Measurements from ENCODE around the gene ASB2. TPM values are rescaled to one million over a fixed set of nuclear protein-coding genes. Genes with fewer than 3 reads are reported as not detected.

ASB2 gene
- total RNA-seq, 4 donors from 2014 or later, result 0.79 to 2.5 (median 0.95) TPM

DNA sequence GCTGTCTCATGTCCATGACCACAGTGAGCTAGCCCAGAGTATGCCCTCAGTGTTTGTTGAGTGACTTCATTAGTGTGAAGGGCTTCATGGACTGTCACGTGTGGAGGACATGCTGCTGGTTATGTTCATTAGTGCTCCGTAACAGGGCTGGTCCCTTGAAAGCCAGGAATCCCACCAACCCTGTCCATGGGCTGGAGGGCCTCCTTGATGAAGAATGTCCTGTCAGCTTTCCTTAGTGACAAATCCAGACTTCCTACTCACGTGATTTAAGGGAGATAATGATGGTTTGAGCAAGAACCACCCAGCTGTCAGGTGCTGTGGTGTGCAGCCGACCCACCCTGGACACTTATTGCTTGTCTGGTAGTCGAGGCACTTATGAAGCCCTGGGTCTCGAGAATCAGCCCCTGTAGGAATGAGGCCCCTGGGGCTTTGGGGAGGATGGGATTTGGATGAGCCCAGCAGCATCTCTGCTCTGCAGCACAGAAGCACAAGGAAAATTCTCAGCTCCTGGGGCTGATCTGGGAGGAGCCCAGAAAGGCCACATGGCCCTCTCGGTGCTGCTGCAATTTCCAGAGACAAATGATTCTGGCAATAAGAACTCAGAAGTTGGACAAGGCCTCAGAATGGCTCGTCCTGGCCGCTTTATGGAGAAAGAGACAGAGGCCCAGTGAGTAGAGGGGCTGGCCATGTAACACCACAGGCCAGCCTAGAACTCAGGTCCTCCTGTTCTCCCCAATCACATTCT, 86.5 kb downstream of the ASB2 start:
- DNase-seq (ENCODE audit: low spot score in 2 of 2), result no peak
- no peak overlapping the region for H3K4me3 ChIP-seq
- H3K9me3 ChIP-seq, result no peaks in the 10 kb centered on the region
- H3K27me3 ChIP-seq, result peaks cover 21% of the 10 kb centered on the region
- 65% methylated on average over 4 of the region's 9 CpGs for WGBS
- no peak overlapping the region for H3K27ac ChIP-seq
- no peaks in the 10 kb centered on the region for H3K36me3 ChIP-seq
- TF ChIP-seq EP300 (IDR thresholded peaks at IDR 0.05) (no peak), POLR2AphosphoS5 (IDR thresholded peaks at IDR 0.05) (no peak), POLR2A (IDR thresholded peaks at IDR 0.05) (no peak)
- TF ChIP-seq, protein P1, sequence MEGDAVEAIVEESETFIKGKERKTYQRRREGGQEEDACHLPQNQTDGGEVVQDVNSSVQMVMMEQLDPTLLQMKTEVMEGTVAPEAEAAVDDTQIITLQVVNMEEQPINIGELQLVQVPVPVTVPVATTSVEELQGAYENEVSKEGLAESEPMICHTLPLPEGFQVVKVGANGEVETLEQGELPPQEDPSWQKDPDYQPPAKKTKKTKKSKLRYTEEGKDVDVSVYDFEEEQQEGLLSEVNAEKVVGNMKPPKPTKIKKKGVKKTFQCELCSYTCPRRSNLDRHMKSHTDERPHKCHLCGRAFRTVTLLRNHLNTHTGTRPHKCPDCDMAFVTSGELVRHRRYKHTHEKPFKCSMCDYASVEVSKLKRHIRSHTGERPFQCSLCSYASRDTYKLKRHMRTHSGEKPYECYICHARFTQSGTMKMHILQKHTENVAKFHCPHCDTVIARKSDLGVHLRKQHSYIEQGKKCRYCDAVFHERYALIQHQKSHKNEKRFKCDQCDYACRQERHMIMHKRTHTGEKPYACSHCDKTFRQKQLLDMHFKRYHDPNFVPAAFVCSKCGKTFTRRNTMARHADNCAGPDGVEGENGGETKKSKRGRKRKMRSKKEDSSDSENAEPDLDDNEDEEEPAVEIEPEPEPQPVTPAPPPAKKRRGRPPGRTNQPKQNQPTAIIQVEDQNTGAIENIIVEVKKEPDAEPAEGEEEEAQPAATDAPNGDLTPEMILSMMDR (IDR thresholded peaks at IDR 0.05), result no peak
- peaks cover 7% of the 10 kb centered on the region for H3K4me1 ChIP-seq

DNA sequence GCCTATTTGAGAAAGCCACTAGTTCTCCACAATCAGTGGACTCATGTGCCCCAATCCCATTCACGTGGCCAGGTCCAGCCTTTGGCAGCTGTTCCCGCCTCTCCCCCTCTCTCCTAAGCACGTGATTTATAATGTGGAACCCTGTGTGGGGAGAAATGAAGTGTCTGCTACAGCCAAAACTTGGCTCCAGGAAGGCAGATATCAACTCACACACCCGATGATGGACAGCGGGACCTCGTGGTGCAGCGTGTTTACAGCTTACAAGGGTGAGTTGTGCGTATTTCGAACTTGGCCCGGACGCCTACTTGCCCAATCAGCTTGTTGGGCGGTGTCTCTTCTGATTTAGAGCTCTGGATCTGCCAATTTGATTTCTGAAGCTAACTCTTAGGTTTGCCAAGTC, 87.4 kb downstream of the ASB2 start:
- Histone ChIP-seq H3K36me3 (no peaks in the 10 kb centered on the region), H3K4me3 (no peak overlapping the region), H3K27me3 (peaks cover 24% of the 10 kb centered on the region), H3K9me3 (no peaks in the 10 kb centered on the region), H3K27ac (no peak overlapping the region), H3K4me1 (peaks cover 7% of the 10 kb centered on the region)
- 68% methylated on average over 12 of the region's 12 CpGs for WGBS
- DNase-seq (ENCODE audit: low spot score in 2 of 2), result peak in 1 of 2 donors; percentile 50
- no peak for TF ChIP-seq EP300 (IDR thresholded peaks at IDR 0.05)
- no peak for TF ChIP-seq POLR2A (IDR thresholded peaks at IDR 0.05)
- TF ChIP-seq POLR2AphosphoS5 (IDR thresholded peaks at IDR 0.05), result no peak
- TF ChIP-seq, protein P1 (IDR thresholded peaks at IDR 0.05), result no peak

DNA sequence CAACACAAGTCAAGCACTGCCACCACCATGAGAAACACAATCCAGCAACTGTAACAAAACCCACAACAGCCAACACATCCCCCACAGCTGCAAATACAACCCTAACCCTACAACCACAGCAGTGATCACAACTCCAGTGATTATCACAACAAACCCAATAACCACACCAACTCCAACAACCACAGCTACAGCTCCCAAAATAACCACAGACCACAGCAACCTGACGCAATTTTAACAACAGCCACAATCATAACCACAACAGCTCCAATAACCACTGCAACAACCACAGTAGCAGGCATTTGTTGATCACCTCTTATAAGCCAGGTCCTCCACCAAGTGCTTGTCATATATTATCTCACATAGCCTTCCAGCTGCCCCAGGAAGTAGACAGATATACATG, 91.4 kb downstream of the ASB2 start:
- H3K9me3 ChIP-seq, result no peaks in the 10 kb centered on the region

More for the DNA sequence above, 91.4 kb downstream of the ASB2 start:
- TF ChIP-seq, protein P1 (IDR thresholded peaks at IDR 0.05), result no peak
- TF ChIP-seq POLR2A (IDR thresholded peaks at IDR 0.05) (no peak), POLR2AphosphoS5 (IDR thresholded peaks at IDR 0.05) (no peak), EP300 (IDR thresholded peaks at IDR 0.05) (no peak)
- Histone ChIP-seq H3K36me3 (no peaks in the 10 kb centered on the region), H3K27ac (no peak overlapping the region), H3K4me1 (peaks cover 9% of the 10 kb centered on the region), H3K4me3 (no peak overlapping the region), H3K27me3 (peaks cover 15% of the 10 kb centered on the region)
- no peak for DNase-seq (ENCODE audit: low spot score in 2 of 2)
- WGBS, result 60% methylated on average over 1 of the region's 1 CpG

Other genes with a start within 250 kb of the ASB2 start
- gene PRIMA1, start 188.1 kb downstream of the ASB2 start, total RNA-seq, result 1 to 10 TPM; 3.1 to 6.1 (median 3.6) TPM
- not detected for gene FAM181A, start 49.2 kb downstream of the ASB2 start, total RNA-seq
- gene CCDC197, start 20.7 kb upstream of the ASB2 start, total RNA-seq, result not detected
- gene OTUB2, start 49.8 kb upstream of the ASB2 start, total RNA-seq, result 10 to 100 TPM in 3 of 4 donors, 1 to 10 TPM in 1; 7.2 to 35.5 (median 14.3) TPM
- gene DDX24, start 104.6 kb upstream of the ASB2 start, total RNA-seq, result 100 to 1,000 TPM; 107 to 134 (median 108) TPM
- gene IFI27L1, start 104.7 kb upstream of the ASB2 start, total RNA-seq, result 10 to 100 TPM in 1 of 4 donors, 1 to 10 TPM in 3; 7.2 to 11.4 (median 9.3) TPM
- gene IFI27, start 134.2 kb upstream of the ASB2 start, total RNA-seq, result 100 to 1,000 TPM in 2 of 4 donors, 10 to 100 TPM in 2; 26.9 to 197 (median 142) TPM
- gene IFI27L2, start 153.0 kb upstream of the ASB2 start, total RNA-seq, result 10 to 100 TPM; 29.9 to 87.6 (median 61.1) TPM
- gene PPP4R4, start 197.8 kb upstream of the ASB2 start, total RNA-seq, result 1 to 10 TPM in 3 of 4 donors, under 1 TPM in 1; 0.24 to 4.4 (median 1.3) TPM

All from suprapubic skin (tissue), 4 donors.